ENCODE data around the gene SULT1C4.

SULT1C4 gene

GRCh38 chr2:108376774-108377173, 980 bp upstream of the SULT1C4 start:
- no peak for DNase-seq

DNA sequence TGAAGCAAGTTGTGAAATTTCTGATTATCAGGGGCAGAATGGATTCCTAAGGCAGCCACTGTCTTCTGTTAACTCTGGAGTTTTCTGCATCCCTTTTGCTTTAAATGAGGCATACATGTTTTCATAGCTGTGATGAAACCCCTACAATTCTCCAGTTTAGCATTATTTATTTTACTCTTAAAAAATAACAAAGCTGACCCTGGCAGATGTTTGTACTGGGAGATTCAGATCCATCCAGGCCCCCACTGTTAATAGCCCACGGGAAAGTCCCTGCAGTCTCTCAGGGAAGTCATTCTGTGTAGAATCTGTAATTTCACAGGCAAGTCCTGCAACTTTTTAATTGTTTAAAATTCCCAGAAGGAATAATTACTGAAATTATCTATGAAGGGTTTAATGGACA, 353 bp upstream of the SULT1C4 start:
- no peak for DNase-seq

- DNase-seq, result no peak
Observed at GRCh38 chr2:108378851-108379250, 1.1 kb downstream of the SULT1C4 start.

DNA sequence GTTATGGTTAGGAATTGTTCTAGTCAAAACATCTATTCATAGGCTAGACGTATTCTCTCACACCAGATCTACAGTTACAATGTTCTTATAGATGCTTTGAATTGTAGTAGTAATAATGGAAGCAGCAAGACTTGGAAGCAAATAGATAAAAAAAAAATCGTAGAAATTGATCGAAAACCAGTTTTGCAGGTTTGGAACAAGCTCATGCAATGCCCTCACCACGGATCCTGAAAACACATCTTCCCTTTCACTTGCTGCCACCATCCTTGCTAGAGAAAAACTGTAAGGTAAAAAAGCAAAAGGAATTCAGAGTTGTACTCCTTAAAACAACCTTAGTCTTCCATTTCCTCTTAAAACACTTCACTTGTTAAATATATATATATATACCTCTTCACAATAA, 4.4 kb downstream of the SULT1C4 start:
- no peak for DNase-seq

DNA sequence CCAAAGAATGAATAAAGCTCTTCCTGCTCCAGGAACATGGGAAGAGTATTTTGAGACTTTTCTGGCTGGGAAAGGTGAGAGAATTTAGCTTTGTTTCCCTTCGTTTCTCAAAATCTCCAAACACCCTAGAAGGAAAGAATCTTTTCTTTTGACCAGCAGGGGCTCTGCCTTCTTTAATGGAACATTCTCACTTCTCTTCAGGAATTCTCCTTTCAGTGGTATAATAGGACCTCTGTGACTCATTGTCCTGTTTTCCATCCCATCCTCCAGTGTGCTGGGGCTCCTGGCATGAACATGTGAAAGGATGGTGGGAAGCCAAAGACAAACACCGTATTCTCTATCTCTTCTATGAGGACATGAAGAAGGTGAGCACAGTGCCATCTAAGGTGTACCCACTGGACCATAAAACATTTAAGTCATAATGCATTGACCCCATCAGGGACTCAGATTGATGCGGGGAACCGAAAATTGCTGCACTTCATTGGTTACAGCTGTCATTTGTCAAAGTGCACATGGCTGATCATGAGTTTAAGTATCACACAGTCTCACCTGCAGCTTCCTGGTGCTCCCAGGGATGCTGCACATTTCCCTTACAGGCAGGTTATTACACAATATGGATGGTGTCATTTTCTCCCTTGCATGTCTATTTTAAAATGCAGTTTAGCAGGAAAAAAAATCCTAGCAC, 5.5 kb downstream of the SULT1C4 start:
- no peak for DNase-seq

DNA sequence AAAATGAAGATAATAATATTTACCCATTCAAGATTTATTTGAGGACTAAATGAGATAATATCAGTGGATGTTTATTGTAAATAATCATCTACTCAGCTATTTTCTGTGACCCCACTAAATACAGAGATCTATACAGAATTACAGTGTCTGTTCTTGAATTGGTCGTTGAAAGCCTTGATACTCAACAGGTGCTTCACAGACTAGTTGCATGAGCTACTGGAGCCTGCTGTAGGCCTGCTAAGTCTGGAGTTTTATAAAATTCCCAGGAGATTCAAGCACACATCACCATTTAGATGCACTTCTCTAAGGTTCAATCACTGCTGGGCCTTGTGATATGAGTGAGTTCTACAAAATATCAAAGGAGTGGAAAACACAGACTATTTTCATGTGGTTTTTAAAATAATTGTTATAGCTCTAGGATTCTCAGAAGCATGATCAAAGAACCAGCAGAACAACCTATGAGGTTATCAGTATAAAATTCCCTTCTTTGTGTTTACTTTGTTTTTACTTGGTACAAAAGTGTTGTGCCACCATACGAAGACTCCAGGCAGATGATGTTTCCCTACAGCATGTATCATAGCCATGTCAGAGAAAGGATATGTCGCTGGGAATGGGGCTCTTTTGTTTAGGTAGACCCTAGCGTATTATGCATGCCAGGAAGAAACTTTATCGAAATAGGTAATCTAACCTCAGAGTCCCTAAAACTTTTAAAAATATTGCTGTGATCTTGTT, 7.1 kb downstream of the SULT1C4 start:
- DNase-seq, result no peak

DNA sequence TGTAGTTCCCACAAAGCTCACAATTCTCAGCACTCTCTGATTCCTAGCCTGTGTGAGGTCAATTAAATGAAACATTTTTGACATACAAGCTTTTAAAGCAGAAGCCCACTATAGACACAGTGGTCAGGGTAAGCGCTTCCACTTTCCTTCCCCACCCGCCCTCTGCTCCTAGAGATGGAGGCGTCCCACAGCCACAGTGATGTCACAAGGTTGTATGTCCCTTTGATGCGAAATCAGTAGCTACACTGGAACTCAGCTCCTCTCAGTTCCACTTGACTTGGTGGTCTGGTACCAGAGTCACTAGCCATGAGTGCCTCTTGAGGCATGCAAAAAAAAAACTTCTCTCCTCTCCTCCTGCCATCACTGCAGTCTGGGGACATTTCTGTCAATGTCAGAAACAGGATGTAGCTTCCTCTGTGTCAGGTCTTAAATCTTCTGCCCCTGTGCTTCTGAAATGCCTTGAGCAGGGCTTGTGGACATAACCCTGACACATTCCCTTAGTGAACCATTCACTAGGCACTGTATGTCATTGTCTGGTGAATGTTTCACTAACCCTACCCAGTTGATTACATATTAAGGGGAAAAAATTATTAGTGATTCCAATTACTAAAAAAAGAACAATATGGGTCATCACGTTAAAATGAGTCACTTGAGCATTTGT, 7.8 kb downstream of the SULT1C4 start:
- no peak for DNase-seq

DNA sequence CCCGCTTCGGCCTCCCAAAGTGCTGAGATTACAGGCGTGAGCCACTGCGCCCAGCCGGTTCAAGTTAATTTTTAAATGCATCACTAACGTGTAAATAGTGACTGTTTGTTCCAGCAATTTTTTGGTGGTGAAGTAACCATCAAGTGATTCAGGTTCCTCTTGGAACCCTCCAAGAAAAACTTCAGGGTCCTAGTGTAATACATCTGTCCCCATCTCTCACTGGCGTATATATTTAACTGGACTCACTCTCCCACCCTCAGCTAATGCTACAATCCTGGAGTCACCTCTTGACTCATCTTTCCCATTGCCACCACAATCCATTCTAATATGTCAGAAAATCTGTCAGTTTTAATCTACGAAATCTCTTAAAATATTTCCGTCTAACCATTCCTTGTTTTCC, 10.3 kb downstream of the SULT1C4 start:
- no peak for DNase-seq

DNA sequence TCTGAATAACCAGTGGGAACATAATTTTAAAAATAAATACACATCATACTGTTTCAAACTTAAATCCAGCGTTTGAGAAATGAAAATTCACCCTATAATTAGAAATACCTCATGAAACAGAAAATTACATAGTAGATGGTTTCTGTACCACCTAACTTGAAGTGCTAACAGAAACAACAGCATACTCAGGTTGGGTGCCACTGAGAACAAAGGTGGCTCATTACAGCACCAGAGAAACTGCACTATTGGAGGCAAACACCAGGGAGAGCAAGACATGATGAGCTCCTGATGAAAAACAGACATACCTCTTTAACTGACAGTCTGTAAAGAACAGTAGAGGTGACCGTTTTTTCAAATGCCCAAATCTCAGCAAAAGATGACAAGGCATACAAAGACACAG, 12.6 kb downstream of the SULT1C4 start:
- DNase-seq, result no peak

- DNase-seq, result no peak
Observed at GRCh38 chr2:108392029-108392428, 14.3 kb downstream of the SULT1C4 start.

DNA sequence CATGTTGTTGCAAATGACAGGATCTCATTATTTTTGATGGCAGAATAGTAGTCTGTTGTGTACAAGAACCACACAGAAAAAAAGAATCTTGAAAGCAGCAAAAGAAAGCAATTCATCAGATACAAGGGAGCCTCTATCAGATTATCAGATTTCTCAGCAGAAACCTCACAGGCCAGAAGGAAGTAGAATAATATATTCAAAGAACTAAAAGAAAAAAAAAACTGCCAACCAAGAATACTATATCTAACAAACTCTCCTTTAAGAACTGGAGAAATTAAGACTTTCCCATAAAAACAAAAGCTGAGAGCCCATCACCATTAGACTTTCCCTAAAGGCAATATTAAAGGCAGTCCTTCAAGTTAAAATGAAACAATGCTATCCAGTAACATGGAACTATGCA, 15.4 kb downstream of the SULT1C4 start:
- no peak for DNase-seq

DNA sequence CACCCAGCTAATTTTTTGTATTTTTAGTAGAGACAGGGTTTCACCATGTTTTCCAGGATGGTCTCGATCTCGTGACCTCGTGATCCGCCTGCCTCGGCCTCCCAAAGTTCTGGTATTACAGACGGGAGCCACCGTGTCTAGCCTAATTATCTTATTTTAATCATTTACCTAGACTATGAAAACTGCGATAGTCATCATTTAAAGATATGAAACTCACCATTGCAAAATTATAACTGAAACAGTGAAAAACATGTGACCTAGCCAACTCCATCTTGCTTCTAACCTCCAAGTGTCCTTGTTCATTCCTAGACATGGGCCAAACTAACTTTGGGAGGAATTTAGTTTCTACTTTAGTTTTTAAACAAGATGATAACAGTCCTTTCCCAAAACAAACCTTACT, 17.4 kb downstream of the SULT1C4 start:
- no peak for DNase-seq

- DNase-seq, result no peak
Observed at GRCh38 chr2:108396845-108397244, 19.1 kb downstream of the SULT1C4 start.

GRCh38 chr2:108399479-108399878, 21.7 kb downstream of the SULT1C4 start:
- DNase-seq, result no peak

DNA sequence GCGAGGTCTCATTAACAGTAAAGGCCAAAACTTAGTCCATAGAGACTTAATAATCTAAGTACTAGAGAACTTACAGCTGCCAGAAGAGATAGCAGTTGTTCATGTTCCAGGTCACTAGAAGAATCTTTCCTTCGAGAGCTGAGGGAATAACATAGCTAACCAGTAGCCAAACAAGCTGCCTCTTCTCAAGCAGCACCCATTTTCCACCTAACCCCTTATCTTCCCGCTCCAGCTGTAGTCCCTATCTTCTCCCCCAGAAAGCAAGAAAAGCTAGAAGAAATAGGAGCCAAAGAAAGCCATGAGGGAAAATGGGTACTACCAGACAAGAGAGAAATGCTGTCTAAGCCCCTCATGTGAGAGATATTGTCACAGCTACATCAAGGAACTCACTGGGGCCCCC, 24.0 kb downstream of the SULT1C4 start:
- DNase-seq, result no peak

DNA sequence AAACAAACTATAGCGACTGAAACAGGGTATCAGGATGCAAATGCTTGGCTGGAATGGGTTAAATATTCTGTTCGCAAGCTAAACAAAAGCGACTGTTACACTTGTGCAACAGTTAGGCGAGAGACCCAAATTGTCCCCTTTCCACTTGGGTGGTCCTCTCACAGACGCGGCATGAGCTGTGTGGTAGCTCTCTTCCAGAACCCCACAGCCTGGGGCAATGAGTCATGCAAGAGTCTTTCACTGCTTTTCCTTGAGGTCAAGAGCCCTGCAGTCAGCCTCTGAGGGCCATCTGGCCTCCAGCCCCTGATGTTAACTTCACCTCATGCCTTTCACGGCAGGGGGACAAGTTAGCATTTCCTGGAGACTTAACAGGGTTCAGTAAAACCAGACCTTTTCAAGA, 25.7 kb downstream of the SULT1C4 start:
- no peak for DNase-seq

GRCh38 chr2:108404784-108405397, 27.1 kb downstream of the SULT1C4 start:
- DNase-seq, result no peak

DNA sequence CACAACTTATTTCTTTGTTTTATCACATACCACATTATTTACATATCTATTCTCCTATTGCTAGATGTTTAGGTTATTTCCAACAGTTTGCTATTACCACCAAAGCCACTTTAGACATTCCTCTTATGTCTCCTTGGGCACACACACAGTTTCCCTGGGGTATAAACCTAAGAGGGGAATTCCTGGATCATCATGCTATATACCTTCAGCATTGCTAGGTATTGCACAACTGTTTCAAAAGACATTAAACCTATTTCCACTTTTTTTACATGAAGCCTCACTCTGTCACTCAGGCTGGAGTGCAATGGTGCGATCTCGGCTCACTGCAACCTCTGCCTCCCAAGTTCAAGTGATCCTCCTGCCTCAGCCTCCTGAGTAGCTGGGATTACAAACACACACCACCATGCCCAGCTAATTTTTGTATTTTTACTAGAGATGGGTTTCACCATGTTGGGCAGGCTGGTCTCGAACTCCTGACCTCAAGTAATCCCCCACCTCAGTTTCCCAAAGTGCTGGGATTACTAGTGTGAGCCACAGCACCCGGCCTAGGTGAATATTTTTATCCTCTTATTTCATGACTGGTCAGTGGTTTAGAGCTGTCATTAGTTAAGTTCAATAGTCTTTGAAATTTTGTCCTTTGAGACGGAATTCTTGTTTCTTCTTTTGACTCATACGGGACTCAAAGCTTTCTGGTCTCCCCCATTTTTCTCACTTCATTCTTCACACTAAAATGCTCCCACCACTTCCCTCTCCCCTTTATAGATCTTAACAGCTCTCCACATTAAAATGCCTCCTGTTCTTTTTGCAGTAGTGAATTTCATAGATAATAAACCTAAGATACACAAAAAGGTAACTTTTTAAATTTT, 30.3 kb downstream of the SULT1C4 start:
- DNase-seq, result no peak

- DNase-seq, result no peak
Observed at GRCh38 chr2:108409768-108410167, 32.0 kb downstream of the SULT1C4 start.

DNA sequence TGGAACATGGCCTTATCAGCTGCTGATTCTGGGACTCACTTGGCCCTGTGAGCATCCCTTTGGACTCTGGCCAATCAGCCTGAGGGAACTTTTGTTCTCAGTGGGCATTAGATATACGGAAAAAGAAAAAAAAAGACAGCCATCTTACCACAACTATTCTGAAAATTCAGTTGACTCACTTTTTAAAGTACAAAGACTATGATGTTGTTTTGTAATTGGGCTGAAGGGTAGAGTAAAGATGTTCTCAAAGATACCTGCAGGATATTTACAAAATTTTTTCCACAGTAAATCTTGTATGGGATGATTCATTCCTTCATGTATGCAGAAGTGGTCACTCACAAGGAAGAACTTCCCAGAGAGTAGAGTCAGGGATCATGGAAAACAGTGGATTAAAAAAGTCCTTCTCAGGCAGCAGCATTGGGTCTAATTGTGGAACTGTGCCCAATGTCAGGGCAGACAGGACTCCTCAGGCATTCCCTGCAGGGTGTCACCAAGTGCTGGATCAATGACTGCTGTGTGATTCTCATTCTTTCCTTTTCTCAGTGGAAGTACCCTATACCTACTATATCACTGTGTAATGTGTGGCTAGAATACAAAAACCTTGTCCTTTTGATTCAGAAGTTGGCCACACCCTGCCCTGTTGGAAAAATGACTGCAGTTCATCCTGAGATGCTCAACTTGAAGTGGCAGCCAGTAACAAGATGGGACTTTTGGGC, 35.4 kb downstream of the SULT1C4 start:
- no peak for DNase-seq

GRCh38 chr2:108413711-108414095, 35.9 kb downstream of the SULT1C4 start:
- DNase-seq, result no peak

DNA sequence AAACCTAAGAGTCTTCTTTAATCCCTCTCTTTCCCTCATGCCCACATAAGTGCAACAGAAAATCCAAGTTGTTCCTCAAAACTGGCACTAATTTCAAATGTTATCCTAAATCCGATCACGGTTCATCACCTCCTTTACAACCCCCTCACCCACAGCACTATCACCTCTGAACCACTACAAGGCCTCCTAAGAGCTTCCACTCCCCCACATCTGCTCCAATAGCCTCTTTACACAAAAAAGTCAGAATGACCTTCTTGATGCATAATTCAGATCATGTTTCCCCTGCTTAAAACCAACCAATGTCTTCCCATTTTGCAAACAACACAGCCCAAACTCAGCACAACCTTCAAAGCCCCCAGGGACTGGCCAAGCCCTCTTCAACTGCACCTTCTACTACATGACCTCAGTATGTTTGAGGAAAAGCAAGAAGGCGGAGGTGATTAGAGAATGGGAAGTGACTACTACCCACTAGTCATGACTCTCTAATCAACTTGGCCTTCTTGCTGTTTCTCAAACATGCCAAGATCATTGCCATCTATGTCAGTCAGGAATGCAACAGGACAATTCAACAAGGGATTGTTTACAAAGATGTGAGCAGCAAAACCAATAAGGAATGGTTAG, 36.6 kb downstream of the SULT1C4 start:
- DNase-seq, result no peak
